Measurements from ENCODE around the gene PSENEN.

DNA sequence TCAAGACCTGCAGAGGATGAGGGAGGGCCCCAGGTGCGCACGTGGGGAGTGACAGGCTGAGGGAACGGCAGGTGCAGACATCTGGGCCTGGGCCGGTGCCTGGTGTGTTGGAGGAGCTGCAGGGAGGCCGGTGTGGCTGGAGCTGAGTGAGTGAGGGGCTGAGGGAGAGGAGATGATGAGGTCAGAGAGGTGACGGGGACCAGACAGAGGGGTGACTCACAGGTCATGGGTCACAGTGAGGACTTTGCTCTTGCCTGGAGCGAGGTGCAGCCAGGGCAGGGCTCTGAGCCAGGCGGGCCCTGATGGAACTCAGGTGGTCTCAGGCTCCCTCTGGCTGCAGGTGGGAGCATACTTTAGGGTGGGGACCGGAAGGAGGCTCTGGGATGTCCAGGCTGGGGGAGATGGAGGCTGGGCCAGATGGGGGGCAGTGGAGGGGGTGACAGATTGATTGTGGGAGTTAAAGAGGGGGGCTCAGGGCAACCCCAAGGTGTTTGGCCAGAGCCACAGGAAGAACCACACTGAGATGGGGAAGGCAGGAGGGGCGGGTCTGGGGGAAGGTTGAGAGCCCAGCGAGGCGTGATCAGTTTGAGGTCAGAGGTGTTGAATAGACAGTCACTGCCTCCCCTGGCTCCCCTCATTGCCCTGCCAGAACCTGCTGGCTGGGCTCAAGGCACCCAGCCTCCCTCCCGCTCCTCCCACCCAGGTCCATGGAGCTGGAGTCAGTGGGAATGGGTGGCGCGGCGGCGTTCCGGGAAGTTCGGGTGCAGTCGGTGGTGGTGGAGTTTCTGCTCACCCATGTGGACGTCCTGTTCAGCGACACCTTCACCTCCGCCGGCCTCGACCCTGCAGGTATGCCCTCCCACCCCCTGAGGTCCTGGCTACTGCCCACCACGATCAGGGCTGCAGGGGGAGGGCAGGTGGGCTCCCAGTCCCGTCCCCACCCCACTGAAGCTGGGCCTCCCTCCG, 38.3 kb downstream of the PSENEN start:
- TF ChIP-seq, protein P1, sequence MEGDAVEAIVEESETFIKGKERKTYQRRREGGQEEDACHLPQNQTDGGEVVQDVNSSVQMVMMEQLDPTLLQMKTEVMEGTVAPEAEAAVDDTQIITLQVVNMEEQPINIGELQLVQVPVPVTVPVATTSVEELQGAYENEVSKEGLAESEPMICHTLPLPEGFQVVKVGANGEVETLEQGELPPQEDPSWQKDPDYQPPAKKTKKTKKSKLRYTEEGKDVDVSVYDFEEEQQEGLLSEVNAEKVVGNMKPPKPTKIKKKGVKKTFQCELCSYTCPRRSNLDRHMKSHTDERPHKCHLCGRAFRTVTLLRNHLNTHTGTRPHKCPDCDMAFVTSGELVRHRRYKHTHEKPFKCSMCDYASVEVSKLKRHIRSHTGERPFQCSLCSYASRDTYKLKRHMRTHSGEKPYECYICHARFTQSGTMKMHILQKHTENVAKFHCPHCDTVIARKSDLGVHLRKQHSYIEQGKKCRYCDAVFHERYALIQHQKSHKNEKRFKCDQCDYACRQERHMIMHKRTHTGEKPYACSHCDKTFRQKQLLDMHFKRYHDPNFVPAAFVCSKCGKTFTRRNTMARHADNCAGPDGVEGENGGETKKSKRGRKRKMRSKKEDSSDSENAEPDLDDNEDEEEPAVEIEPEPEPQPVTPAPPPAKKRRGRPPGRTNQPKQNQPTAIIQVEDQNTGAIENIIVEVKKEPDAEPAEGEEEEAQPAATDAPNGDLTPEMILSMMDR (IDR thresholded peaks at IDR 0.05), result no peak
- TF ChIP-seq POLR2A (IDR thresholded peaks at IDR 0.05), result no peak

Data from Peyer's patch (tissue), 4 donors.